Measurements from ENCODE around the gene HID1.
"Not testable (repeated sequence)": the region's sequence is repeated elsewhere in the genome, so short reads cannot be mapped to it uniquely, and the experiment has no call there.

The HID1 gene

GRCh38 chr17:75001915-75002843, 29.6 kb upstream of the HID1 start:
- no peak for DNase-seq (ENCODE audit: low read depth in 3 of 3)

DNA sequence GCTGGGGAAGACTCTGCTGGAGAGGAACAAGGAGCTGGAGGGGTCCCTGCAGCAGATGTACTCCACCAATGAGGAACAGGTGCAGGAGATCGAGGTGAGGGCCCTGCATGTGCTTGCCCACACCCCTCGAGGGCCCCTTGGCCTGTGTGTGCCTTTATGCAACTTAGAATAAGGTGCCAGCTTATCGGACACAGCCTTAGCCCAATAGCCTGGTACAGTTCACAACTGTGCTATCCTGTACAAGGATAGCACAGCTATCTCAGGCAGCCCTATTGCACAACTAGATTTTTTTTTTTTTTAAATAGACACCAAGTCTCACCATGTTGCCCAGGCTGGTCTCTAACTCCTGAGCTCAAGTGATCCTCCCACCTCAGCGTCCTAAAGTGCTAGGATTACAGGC, 27.0 kb upstream of the HID1 start:
- DNase-seq (ENCODE audit: low read depth in 3 of 3), result no peak

DNA sequence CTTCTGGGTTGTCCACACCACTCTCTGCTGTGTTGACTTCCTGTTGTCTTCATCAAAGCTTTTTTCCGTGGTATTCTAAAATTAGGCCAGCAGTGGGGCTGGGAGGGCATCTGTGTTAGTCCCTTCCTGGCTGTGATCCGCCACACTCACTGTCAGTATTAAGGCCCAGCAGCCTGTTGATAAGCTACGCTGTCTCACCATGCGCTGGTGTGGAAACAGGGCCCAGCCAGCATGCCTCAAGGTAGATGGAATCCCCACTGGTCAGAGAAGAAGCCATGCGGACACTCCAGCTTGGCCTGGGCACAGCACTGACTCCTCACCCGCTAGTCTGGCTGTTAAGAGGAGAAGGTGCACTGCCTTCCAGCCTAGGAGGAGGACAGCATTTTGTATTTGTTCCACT, 26.2 kb upstream of the HID1 start:
- DNase-seq (ENCODE audit: low read depth in 3 of 3), result no peak

DNA sequence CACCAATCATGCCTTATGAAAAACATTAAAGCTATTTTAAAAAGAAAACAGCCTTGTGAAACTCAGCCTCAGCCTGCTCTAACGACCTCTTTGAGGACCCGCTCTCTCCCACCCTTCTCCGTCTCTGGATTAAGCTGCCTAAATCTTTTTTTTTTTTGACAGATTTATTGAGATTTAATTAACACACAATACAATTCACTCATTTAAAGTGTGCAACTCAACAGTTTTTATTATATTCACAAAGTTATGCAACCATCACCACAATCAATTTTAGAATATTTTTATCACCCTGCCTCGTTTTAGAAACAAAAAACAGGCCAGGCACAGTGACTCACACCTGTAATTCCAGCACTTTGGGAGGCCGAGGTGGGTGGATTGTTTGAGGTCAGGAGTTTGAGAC, 23.3 kb upstream of the HID1 start:
- no peak for DNase-seq (ENCODE audit: low read depth in 3 of 3)

DNA sequence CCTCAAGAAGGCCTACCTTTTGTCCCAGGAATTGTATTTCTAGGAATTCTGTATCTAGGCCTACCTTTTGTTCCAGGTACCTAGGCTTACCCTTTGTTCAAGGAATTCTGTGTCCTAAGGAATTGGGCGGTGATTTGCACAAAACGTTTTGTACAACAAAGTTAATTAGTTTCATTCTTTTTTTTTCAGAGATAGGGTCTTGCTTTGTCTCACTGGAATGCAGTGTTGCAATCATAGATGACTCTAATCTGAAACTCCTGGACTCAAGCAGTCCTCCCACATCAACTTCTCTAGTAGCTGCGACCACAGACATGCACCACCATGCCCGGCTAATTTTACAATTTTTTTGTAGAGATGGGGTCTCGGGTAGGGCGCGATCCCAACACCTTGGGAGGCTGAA, 21.9 kb upstream of the HID1 start:
- DNase-seq (ENCODE audit: low read depth in 3 of 3), result no peak

DNA sequence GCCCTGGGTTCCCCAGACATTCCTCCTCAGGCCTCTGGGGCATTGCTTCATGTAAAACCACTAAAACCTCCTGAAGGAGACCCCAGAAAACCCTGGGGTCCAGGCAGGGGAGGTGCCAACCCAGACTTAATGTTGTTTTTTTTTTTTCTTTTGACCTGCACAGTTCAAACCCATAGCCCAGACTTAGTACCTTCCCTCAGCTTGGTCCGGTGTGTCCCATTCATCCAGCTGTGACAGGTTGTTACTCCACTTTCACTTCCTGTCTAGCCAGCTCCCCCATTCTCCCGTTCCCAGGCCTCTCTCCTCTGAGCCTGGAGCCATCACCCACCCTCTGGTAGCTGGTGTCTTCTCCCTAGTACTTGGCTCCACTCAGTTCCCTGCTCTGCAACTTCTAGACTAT, 19.7 kb upstream of the HID1 start:
- no peak for DNase-seq (ENCODE audit: low read depth in 3 of 3)

DNA sequence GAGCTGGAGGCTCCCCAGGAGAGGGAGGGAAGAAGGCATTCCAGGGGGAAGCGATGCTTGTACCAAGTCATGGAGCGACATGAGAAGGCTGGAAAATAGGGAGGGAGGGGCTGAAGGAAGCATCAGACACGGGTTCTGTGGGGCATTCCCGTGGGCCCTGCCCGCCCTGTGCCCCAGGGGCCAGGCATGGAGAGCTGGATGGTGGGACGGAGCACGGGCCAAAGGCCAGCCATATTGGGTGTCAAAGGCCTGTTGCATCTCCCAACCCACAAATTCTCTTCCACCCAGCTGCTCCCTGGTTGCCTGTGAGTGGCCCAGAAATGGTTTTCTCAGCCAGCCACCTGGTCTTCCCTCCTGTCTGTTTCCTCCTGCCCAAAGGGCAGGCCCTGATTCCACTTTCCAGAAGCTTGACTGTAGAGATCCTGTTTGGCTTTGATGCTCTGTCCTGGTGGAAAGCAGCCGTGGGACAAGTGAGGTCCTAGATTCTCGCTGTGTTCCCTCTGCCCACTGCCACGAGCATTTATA, 18.1 kb upstream of the HID1 start:
- DNase-seq (ENCODE audit: low read depth in 3 of 3), result no peak

GRCh38 chr17:74987909-74988711, 15.6 kb upstream of the HID1 start:
- DNase-seq (ENCODE audit: low read depth in 3 of 3), result no peak

DNA sequence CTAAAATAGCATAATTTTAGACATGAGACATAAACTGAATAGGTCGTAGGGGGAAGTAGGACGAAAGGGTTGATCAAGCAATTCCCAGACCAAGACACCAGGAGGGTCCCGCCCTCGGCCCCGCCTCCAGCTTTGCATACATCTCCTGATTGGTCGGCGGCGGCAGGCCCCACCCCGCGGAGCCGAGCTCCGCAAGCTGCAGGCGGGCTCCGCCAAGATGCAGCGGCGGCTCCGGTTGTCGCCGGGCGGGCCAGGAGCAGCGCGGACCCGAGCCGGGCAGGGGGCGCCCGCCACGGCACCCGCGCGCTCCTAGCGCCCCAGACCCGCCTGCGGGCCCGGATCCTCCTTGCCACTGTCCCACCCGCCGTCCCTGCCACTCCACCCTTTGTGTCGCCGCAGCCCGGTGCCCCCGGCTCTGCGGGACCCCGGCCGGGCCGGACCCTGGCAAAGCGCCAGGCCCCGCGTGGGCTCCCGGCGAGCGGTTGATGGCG, 14.9 kb upstream of the HID1 start, which contains the start of gene CDR2L:
Gene CDR2L, plus strand, starts transcription at position 215 of the 491 bp plus-strand sequence. CDS start 412 bp downstream, outside the sequence.
- DNase-seq (ENCODE audit: low read depth in 3 of 3), result peak; percentile 86 to 92 (median 88)

- DNase-seq (ENCODE audit: low read depth in 3 of 3), result no peak
Measured at GRCh38 chr17:74986206-74986576, 13.6 kb upstream of the HID1 start.

- DNase-seq (ENCODE audit: low read depth in 3 of 3), result not testable (repeated sequence)
Measured at GRCh38 chr17:74982663-74983313, 10.2 kb upstream of the HID1 start.

DNA sequence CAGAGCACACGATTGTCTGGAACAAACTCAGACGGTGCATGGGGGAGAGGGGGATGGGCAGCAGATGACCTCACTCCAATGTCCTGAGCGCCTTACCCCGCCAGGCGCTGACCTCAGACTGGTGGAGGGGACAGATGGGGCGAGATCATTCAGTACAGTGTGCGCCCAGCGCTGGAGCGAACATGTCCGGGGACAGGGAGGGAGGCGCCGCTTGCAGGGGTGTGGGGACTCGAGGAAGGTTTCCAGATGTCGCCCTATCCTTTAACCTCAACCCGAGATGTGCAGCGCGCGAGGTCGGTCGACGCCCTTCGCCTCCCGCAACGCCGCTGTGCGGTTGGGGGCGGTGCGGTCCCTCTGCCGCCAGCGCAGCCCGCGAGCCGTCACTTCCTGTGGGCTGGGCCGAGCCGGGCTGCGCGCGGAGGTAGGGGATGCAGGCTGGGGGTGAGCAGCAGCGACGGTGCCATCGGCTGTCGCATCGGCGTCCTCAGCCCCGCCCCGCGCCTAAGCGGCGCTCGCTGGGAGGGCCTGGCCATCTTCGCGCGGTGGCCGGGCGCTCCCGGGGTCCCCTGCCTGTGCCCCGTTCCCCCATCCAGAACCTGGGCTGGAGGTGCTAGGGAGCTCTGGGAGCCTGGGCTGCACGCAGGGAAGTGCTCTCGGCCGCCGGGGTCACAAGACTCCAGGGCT, 9.6 kb upstream of the HID1 start:
- peak; percentile 51 to 56 (median 55) for DNase-seq (ENCODE audit: low read depth in 3 of 3)

GRCh38 chr17:74981318-74981978, 8.9 kb upstream of the HID1 start:
- DNase-seq (ENCODE audit: low read depth in 3 of 3), result no peak

- DNase-seq (ENCODE audit: low read depth in 3 of 3), result no peak
Measured at GRCh38 chr17:74979408-74980146, 7.0 kb upstream of the HID1 start.

- no peak for DNase-seq (ENCODE audit: low read depth in 3 of 3)
Measured at GRCh38 chr17:74978240-74978639, 5.7 kb upstream of the HID1 start.

DNA sequence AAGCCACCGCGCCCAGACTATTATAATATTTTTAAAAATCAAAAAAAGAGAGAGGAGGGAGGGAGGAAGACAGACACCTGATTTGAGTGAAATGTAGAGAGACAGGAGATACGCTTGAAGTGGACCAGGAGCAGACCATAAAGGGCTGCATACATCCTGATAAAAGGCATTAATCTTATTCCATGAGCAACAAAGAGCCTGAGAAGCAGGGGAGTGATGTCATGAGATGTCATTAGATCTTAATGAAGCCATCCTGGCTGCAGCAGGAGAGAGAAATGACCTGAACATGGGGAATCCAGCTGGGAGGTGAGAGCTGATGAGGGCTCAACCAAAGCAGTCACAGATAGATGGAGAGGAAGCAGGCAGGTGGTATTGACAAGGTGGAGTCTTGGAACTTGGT, 5.2 kb upstream of the HID1 start:
- DNase-seq (ENCODE audit: low read depth in 3 of 3), result no peak

DNA sequence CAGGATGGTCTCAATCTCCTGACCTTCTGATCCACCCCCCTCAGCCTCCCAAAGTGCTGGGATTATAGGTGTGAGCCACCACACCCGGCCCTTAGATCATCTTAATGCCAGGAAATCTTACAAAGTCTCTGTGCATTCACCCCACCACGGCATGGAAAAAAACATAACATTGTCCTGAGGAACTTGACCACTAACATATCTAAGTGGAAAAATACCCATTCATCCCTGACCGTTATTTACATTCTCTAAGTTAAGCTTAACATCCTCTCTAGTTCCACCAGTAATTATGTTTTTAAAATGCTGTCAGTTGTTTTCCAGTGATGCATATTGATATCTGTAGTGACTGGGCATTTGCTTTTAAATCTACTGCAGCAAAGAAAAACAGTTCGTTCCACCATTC, 3.4 kb upstream of the HID1 start:
- no peak for DNase-seq (ENCODE audit: low read depth in 3 of 3)

- DNase-seq (ENCODE audit: low read depth in 3 of 3), result no peak
Measured at GRCh38 chr17:74972973-74973328, 392 bp upstream of the HID1 start.

- no peak for DNase-seq (ENCODE audit: low read depth in 3 of 3)
Measured at GRCh38 chr17:74971842-74972106, 785 bp downstream of the HID1 start.

- no peak for DNase-seq (ENCODE audit: low read depth in 3 of 3)
Measured at GRCh38 chr17:74971069-74971841, 1.3 kb downstream of the HID1 start.
